Spinal cord (tissue), 10 donors: ENCODE measurements around the gene ATAD2B. TPM values are rescaled to one million over a fixed set of nuclear protein-coding genes. Genes with fewer than 3 reads are reported as not detected.

Source experiments
- DNase-seq, 6 donors: peaks; one replicate each; pipeline versions ENCODE4 v3.0.0 to v3.0.0-alpha.2; 2013 to 2015; ENCODE audit warnings: low spot score in 6 of 6, low read depth in 4 of 6
- H3K27ac ChIP-seq: one replicate; pipeline ENCODE4 v1.5.1; 2013; ENCODE audit warnings: low read depth, low read length, control low read depth
- H3K27me3 ChIP-seq: one replicate; pipeline ENCODE4 v1.6.1; 2013; ENCODE audit warnings: low read length; ENCODE audit not compliant: control insufficient read depth, insufficient read depth
- H3K36me3 ChIP-seq: one replicate; pipeline ENCODE4 v1.6.1; 2013; ENCODE audit warnings: low read length; ENCODE audit not compliant: control insufficient read depth, insufficient read depth
- H3K4me1 ChIP-seq: one replicate; pipeline ENCODE4 v1.6.1; 2013; ENCODE audit warnings: low read length; ENCODE audit not compliant: control insufficient read depth, insufficient read depth
- H3K4me3 ChIP-seq: one replicate; pipeline ENCODE4 v1.5.1; 2013; ENCODE audit warnings: low read depth, low read length, control low read depth
- H3K9me3 ChIP-seq: one replicate; pipeline ENCODE4 v1.6.1; 2013; ENCODE audit warnings: low read length; ENCODE audit not compliant: control insufficient read depth, insufficient read depth
- WGBS: methylation state at CpG from one replicate; pipeline ENCODE4 v1.1.5; 2013; ENCODE audit warnings: missing lambda C conversion rate; ENCODE audit not compliant: insufficient coverage; 5-methylcytosine and 5-hydroxymethylcytosine counted together
- polyA plus RNA-seq, 2 donors: library from polyadenylated mRNA; unstranded; fragments of 120-200 nt; gene quantifications; one replicate each; pipeline ENCODE4 v1.2.1, GENCODE V29; 2013; ENCODE audit not compliant: insufficient read length in 2 of 2
- total RNA-seq, 2 donors: library from RNA; depleted of rRNA in 1 of 2; stranded (reverse); fragments of 120-200 nt in 1 of 2; fragments of >200 nt in 1 of 2; gene quantifications; one replicate each; pipeline versions ENCODE4 v1.2.3 to v1.2.4, GENCODE V29; 2013 to 2014
- donor health status: healthy.

The ATAD2B gene
- total and polyA plus RNA-seq, 4 donors, result 14.5 to 42.4 (median 22.6) TPM

GRCh38 chr2:23916727-23917405 is 10.1 kb downstream of the ATAD2B start:
- Histone ChIP-seq H3K36me3 (no peaks in the 10 kb centered on the region), H3K4me1 (no peaks in the 10 kb centered on the region), H3K27ac (no peak overlapping the region), H3K4me3 (no peak overlapping the region), H3K9me3 (no peaks in the 10 kb centered on the region), H3K27me3 (no peaks in the 10 kb centered on the region)
- peak in 1 of 6 donors; percentile 51 for DNase-seq
- no CpG with 5 or more reads among the region's 3 CpGs for WGBS

GRCh38 chr2:23915327-23915726 is 11.6 kb downstream of the ATAD2B start:
- 100% methylated on average over 1 of the region's 7 CpGs for WGBS
- Histone ChIP-seq H3K4me3 (no peak overlapping the region), H3K9me3 (no peaks in the 10 kb centered on the region), H3K4me1 (no peaks in the 10 kb centered on the region), H3K27ac (no peak overlapping the region), H3K27me3 (no peaks in the 10 kb centered on the region), H3K36me3 (no peaks in the 10 kb centered on the region)
- no peak for DNase-seq

GRCh38 chr2:23912054-23912453 is 14.9 kb downstream of the ATAD2B start:
- H3K4me3 ChIP-seq, result no peak overlapping the region
- no peak for DNase-seq
- no peak overlapping the region for H3K27ac ChIP-seq
- no CpG with 5 or more reads among the region's 3 CpGs for WGBS
- H3K36me3 ChIP-seq, result no peaks in the 10 kb centered on the region
- no peaks in the 10 kb centered on the region for H3K4me1 ChIP-seq
- H3K9me3 ChIP-seq, result no peaks in the 10 kb centered on the region
- H3K27me3 ChIP-seq, result no peaks in the 10 kb centered on the region

- no peak for DNase-seq
- Histone ChIP-seq H3K36me3 (no peaks in the 10 kb centered on the region), H3K27me3 (no peaks in the 10 kb centered on the region), H3K9me3 (no peaks in the 10 kb centered on the region), H3K4me1 (no peaks in the 10 kb centered on the region), H3K4me3 (no peak overlapping the region), H3K27ac (peak overlapping the region; percentile 43)
- WGBS, result 52% methylated on average over 2 of the region's 2 CpGs
Observed at GRCh38 chr2:23905155-23905554, 21.8 kb downstream of the ATAD2B start.

GRCh38 chr2:23904692-23905091 is 22.2 kb downstream of the ATAD2B start:
- Histone ChIP-seq H3K4me1 (no peaks in the 10 kb centered on the region), H3K27ac (peak overlapping the region; percentile 43), H3K4me3 (no peak overlapping the region), H3K27me3 (no peaks in the 10 kb centered on the region), H3K9me3 (no peaks in the 10 kb centered on the region), H3K36me3 (no peaks in the 10 kb centered on the region)
- WGBS, result no CpG with 5 or more reads among the region's 2 CpGs
- DNase-seq, result peak in 1 of 6 donors; percentile 35

- H3K4me1 ChIP-seq, result no peaks in the 10 kb centered on the region
- WGBS, result 86% methylated on average over 1 of the region's 1 CpG
- no peaks in the 10 kb centered on the region for H3K36me3 ChIP-seq
- H3K27ac ChIP-seq, result no peak overlapping the region
- H3K27me3 ChIP-seq, result no peaks in the 10 kb centered on the region
- H3K9me3 ChIP-seq, result no peaks in the 10 kb centered on the region
- no peak for DNase-seq
- no peak overlapping the region for H3K4me3 ChIP-seq
Observed at GRCh38 chr2:23904215-23904614, 22.7 kb downstream of the ATAD2B start.

- Histone ChIP-seq H3K4me3 (no peak overlapping the region), H3K9me3 (no peaks in the 10 kb centered on the region), H3K36me3 (no peaks in the 10 kb centered on the region), H3K27me3 (no peaks in the 10 kb centered on the region), H3K4me1 (no peaks in the 10 kb centered on the region), H3K27ac (no peak overlapping the region)
- WGBS, result no CpG with 5 or more reads among the region's 2 CpGs
- DNase-seq, result no peak
Observed at GRCh38 chr2:23903034-23903433, 23.9 kb downstream of the ATAD2B start.

- no peak for DNase-seq
- Histone ChIP-seq H3K4me3 (no peak overlapping the region), H3K36me3 (no peaks in the 10 kb centered on the region), H3K4me1 (no peaks in the 10 kb centered on the region), H3K9me3 (no peaks in the 10 kb centered on the region), H3K27me3 (no peaks in the 10 kb centered on the region), H3K27ac (no peak overlapping the region)
- WGBS, result no CpG with 5 or more reads among the region's 6 CpGs
Observed at GRCh38 chr2:23901966-23902846, 24.7 kb downstream of the ATAD2B start.

GRCh38 chr2:23900541-23901322 is 26.2 kb downstream of the ATAD2B start:
- Histone ChIP-seq H3K27ac (no peak overlapping the region), H3K4me1 (no peaks in the 10 kb centered on the region), H3K4me3 (no peak overlapping the region), H3K9me3 (no peaks in the 10 kb centered on the region), H3K27me3 (no peaks in the 10 kb centered on the region), H3K36me3 (no peaks in the 10 kb centered on the region)
- 63% methylated on average over 4 of the region's 9 CpGs for WGBS
- peak in 1 of 6 donors; percentile 37 for DNase-seq
